Activated naive CD4-positive, alpha-beta T cell treated with Interleukin-2 at 50 U/mL for 16 hours (primary cell): ENCODE data around the gene UGT1A4.

Experiments
- DNase-seq: peaks from one replicate; pipeline ENCODE4 v3.0.0-alpha.2; 2020

The UGT1A4 gene

GRCh38 chr2:233792720-233793119 lies 74.2 kb downstream of the UGT1A4 start:
- DNase-seq: no peak

- no peak for DNase-seq
Measured at GRCh38 chr2:233793465-233794127, 75.1 kb downstream of the UGT1A4 start.

- DNase-seq: no peak
Measured at GRCh38 chr2:233794128-233794658, 75.7 kb downstream of the UGT1A4 start.

- no peak for DNase-seq
Measured at GRCh38 chr2:233795735-233796171, 77.2 kb downstream of the UGT1A4 start.

- DNase-seq: no peak
Measured at GRCh38 chr2:233796254-233796653, 77.7 kb downstream of the UGT1A4 start.

- no peak for DNase-seq
Measured at GRCh38 chr2:233798335-233799086, 80.0 kb downstream of the UGT1A4 start.

- DNase-seq: no peak
Measured at GRCh38 chr2:233799087-233799665, 80.6 kb downstream of the UGT1A4 start.

GRCh38 chr2:233799716-233800115 lies 81.2 kb downstream of the UGT1A4 start:
- DNase-seq: no peak

GRCh38 chr2:233800208-233800607 lies 81.7 kb downstream of the UGT1A4 start:
- DNase-seq: no peak

GRCh38 chr2:233801357-233802131 lies 83.0 kb downstream of the UGT1A4 start:
- no peak for DNase-seq

- no peak for DNase-seq
Measured at GRCh38 chr2:233802132-233802815, 83.7 kb downstream of the UGT1A4 start.

GRCh38 chr2:233803292-233803911 lies 84.9 kb downstream of the UGT1A4 start:
- DNase-seq: no peak

GRCh38 chr2:233803994-233804393 lies 85.5 kb downstream of the UGT1A4 start:
- DNase-seq: no peak

- no peak for DNase-seq
Measured at GRCh38 chr2:233807215-233807865, 88.8 kb downstream of the UGT1A4 start.

GRCh38 chr2:233807966-233808935 lies 89.7 kb downstream of the UGT1A4 start:
- DNase-seq: no peak

- peak; percentile 0 for DNase-seq
Measured at GRCh38 chr2:233810385-233810784, 91.8 kb downstream of the UGT1A4 start.

GRCh38 chr2:233811087-233811486 lies 92.6 kb downstream of the UGT1A4 start:
- DNase-seq: no peak

- no peak for DNase-seq
Measured at GRCh38 chr2:233811732-233812131, 93.2 kb downstream of the UGT1A4 start.

GRCh38 chr2:233813236-233814055 lies 94.9 kb downstream of the UGT1A4 start:
- no peak for DNase-seq
